Activated CD4-positive, alpha-beta T cell treated with anti-CD3 and anti-CD28 coated beads for 48 hours (primary cell): Measurements from ENCODE around the gene THOC7.

Experiments used
- DNase-seq: peaks from one replicate; pipeline ENCODE4 v3.0.0-alpha.2; 2020

THOC7 gene

DNA sequence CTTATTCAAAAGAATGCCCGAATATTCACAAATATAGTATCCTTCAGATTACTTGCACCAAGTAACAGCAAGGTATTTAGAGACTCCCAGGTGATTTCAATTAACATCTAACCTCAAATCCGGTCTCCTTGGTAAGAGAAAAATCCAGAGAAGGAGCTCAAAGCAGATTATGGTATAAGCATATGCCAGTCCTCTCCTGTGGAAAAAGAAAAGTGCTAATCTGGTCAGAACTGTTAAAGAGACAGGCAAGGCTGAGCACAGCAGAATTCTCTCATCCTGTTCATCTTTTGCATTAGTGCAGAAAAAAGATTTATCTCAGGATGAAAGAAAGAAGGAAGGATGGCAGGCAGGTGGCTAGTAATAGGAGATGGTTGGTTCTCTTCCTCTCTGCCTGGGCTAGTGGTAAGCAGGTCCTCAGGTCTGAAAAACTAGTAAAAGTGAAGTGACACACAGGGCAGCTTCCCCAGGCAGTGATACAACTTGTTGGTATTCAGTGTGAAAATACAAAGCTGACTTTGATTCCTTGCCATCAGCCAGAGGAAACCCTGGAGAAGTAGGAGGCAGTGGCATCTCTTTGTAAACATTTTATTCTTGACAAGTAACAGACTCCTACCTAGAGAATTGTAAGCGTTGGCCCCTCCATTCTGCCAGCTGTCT, 14.3 kb upstream of the THOC7 start:
- DNase-seq = no peak

DNA sequence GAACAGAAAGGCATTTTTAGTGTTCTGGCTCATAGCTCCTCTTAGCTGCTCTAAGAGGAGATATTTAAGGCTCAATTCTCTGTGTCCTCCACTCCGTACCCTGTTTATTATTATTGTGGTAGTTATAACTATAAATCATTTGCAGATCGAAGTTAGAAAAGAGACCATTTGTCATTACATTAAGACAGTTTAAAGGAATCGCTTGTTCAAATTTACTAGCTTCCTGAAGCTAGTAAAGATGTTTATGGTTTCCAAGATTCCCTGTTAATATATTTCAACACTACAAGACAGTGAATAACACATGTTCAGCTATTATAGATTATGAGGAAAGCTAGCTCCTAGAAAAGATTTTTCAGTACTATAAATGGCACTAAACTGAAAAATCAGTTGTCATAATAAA, 12.7 kb upstream of the THOC7 start:
- no peak for DNase-seq

- DNase-seq = no peak
These were observed 11.9 kb upstream of the THOC7 start for GRCh38 chr3:63875510-63875909.

DNA sequence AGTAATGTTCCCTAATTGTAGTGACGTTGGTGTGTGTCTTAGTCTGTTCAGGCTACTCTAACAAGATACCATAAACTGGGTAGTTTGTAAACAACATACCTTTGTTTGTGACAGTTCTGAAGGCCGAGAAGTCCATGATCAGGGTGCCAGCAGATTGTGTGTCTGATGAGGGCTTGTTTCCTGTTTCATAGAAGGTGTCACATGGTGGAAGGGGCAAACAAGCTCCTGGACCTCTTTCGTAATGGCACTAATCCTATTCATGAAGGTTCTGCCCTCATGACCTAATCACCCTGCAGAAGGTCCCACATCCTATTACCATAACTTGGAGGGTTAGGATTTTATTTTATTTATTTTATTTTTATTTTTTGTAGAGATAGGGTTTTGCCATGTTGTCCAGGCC, 11.2 kb upstream of the THOC7 start:
- no peak for DNase-seq

GRCh38 chr3:63872135-63872924, 8.7 kb upstream of the THOC7 start:
- no peak for DNase-seq

GRCh38 chr3:63870615-63871005, 7.0 kb upstream of the THOC7 start:
- DNase-seq = no peak

GRCh38 chr3:63869940-63870614, 6.5 kb upstream of the THOC7 start:
- no peak for DNase-seq

DNA sequence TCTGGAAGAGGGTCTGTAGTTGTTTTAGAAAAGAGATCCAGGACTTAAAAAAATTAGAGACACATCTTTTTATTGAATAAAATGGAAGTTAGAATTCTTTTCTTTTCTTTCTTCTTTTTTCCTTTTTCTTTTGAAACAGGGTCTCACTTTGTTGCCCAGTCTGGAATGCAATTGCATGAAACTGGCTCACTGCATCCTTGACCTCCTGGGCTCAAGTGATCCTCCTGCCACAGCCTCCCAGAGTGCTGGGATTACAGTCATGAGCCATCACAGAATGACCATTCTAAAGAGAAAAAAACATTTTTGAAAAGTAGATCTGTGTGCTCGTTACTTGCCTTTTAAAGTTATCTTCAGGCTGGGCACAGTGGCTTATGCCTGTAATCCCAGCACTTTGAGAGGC, 3.6 kb upstream of the THOC7 start:
- no peak for DNase-seq

- DNase-seq = no peak
These were observed 1.3 kb upstream of the THOC7 start for GRCh38 chr3:63864965-63865327.

- DNase-seq = peak; percentile 58
These were observed 681 bp upstream of the THOC7 start for GRCh38 chr3:63864008-63864964.

DNA sequence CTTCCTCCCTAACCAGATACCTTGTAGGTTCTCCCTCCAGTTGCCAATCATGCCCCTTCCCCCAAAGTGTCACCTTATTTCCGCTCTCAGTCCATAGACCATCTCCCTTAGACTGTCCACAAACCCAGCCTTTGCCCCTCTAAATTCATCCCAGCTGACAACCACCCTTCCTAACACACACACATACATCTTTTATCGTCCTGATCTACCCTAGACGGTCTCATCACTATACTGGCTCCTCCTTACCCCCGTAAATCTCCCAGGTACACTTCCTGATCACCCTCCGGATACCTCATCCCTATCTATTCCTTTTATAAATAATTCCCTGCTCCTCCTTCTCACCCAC, 828 bp downstream of the THOC7 start:
- no peak for DNase-seq

GRCh38 chr3:63861306-63861705, 2.3 kb downstream of the THOC7 start:
- no peak for DNase-seq

DNA sequence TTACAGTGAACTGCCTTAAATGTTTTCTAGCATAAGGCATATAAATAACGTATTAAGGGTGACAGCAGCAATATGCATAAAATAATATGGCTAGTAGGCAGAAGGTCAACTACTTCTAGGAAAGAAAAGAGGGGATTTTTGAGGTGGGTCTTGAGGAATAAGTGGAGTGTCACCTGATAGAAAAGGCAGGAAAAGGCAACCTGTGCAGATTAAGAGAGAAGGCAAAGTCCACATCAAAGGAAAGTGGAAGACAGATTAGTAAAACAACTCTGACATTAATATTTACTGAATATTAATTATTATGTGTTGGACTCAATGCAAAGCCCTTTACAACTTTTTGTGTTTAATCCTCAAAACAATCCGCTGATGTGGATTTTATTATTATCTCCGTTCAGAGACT, 2.8 kb downstream of the THOC7 start:
- no peak for DNase-seq

DNA sequence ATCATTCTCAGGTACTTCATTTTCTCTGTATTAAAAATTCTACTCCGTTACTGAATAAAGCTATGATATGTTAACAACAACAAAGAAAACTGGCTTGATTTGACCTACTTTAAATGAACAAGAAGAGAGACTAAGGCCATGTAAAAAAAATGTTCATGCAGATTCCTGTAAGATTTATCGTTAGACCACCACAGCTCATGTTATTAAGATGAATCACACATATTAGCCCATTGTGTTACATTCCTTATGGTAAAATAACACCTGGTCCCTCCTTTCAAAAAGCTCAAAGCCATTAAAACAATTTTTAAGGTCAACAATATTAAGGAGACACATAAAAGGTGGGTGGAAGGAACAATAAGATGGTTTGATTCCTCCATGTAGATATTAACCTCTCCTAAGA, 6.3 kb downstream of the THOC7 start:
- no peak for DNase-seq

- DNase-seq = no peak
These were observed 8.2 kb downstream of the THOC7 start for GRCh38 chr3:63855333-63855940.

DNA sequence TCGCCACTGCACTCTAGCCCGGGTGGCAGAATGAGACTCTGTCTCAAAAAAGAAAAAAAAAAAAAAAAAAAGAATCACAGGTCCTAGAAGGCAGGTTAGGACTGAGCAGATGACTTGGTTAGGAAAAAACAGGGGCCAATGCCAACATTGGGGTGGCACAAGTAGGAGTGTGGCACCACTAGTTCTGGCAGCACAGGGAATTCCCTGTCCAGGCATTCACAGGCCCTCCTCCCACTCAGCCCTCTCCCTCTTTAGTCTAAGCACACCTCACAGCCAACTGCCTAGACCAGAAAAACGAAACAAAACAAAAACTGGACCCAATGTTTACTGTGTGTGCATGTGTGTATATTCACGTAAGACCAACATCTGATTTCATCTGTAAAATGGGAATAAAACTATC, 10.5 kb downstream of the THOC7 start:
- DNase-seq = no peak

- no peak for DNase-seq
These were observed 12.3 kb downstream of the THOC7 start for GRCh38 chr3:63851287-63851686.

DNA sequence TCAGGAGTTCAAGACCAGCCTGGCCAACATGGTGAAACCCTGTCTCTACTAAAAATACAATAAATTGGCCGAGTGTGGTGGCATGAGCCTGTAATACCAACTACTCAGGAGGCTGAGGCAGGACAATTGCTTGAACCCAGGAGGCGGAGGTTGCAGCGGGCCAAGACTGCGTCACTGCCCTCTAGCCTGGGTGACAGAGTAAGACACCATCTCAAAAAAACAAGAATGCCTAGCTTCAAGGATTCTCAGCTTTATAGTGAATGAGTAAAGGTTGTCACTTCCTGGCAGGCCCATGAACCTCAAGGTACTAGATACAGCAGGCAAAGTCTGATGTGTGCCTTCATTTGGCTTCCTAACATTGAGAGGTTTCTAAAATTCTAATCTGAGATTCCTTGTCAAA, 14.4 kb downstream of the THOC7 start:
- DNase-seq = no peak

DNA sequence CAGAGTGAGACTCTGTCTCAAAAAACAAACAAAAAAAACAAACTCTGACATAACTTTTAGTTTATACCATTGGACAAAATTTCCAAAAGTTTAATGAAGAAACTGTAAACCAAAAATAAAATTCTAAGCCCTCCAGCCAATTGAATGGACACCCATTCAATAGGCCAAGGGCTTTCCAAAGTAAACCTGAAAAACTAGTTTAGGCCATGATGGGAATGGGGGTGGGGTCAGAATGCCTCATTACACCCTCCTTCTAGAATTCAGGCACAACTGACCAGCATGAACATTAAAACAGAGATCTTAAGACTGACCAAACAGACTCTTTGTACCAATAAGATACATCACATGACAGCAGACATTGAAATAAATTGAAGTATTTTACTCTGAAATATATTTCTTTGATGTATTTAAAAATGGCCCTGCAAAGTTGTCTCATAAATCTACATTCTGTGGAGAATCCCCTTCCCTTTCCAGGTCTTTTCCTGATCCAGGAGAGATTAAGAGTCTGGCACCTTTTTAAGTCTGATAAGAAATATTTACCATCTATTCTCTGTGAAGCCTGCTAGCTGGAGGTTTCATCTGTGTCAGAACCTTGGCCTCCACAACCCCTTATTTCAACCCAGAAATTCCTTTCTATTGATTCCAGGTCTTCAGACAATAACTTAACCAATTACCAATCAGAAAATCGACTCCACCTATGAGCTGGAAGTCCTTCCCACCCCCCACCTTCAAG, 15.7 kb downstream of the THOC7 start:
- DNase-seq = no peak

DNA sequence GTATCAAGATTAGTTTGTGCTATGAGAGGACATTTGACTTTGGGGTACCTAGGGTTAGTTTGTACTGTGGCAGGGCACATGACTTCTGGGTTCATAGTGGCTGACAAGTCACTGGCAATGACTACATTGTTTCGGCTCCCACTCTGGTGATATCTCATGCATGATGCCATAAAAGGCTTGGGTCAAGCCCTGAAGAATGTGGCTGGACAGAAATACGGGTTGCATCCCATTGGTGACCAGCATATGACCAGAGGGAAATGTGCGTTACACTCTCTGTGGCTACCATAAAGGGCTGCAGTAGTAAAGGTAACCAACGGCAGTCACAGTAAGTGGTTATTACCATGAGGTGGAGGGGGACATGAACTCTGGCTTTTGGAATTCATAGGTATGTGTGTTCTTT, 18.4 kb downstream of the THOC7 start:
- no peak for DNase-seq

- DNase-seq = no peak
These were observed 21.5 kb downstream of the THOC7 start for GRCh38 chr3:63842127-63842526.

DNA sequence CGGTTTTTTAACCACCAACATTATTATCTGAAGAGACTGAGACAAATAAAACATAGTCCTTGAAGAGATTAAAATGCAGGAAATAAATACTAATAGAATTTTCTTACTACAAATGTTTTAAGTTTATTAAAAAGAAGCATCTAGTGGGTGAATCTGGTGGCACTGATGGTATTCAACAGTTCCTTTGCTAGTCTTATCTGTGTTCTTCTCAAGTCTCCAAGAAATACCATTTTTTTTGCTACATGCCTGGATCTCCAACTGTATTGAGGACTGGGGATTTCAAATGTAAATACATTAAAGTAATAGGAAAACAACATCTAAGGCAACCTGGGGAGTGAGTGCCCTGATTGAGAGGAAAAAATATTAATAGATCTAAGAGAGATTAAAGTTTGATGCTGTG, 21.9 kb downstream of the THOC7 start:
- DNase-seq = no peak
